Liver (tissue), 9 donors: Measurements from ENCODE around the gene HTR1E. TPM values are rescaled to one million over a fixed set of nuclear protein-coding genes. Genes with fewer than 3 reads are reported as not detected.

ENCODE experiments used
- DNase-seq: peaks from one replicate; pipeline ENCODE4 v3.0.0-alpha.2; 2017; ENCODE audit warnings: low spot score
- H3K27ac ChIP-seq, 2 donors: one replicate each; pipeline ENCODE4 v1.7.0; 2013; ENCODE audit warnings: inconsistent platforms in 2 of 2, low read length in 2 of 2, control low read depth in 1 of 2, low read depth in 1 of 2, mild to moderate bottlenecking in 1 of 2
- H3K27me3 ChIP-seq, 4 donors: one replicate each; pipeline versions ENCODE4 v1.6.1 to v1.7.0; 2013; ENCODE audit warnings: low read length in 3 of 4, inconsistent platforms in 1 of 4, mild to moderate bottlenecking in 1 of 4, moderate library complexity in 1 of 4; ENCODE audit not compliant: control insufficient read depth in 4 of 4, insufficient read depth in 4 of 4
- H3K36me3 ChIP-seq, 4 donors: one replicate each; pipeline versions ENCODE4 v1.6.1 to v1.7.0; 2013; ENCODE audit warnings: low read length in 3 of 4, mild to moderate bottlenecking in 3 of 4, low read depth in 1 of 4, moderate library complexity in 1 of 4; ENCODE audit not compliant: control insufficient read depth in 4 of 4, insufficient read depth in 3 of 4
- H3K4me1 ChIP-seq, 4 donors: one replicate each; pipeline versions ENCODE4 v1.6.1 to v1.7.0; 2013; ENCODE audit warnings: low read length in 3 of 4, mild to moderate bottlenecking in 3 of 4, moderate library complexity in 1 of 4; ENCODE audit not compliant: control insufficient read depth in 4 of 4, insufficient read depth in 4 of 4
- H3K4me3 ChIP-seq, 3 donors: one replicate each; pipeline versions ENCODE4 v1.6.1 to v1.7.0; 2013; ENCODE audit warnings: low read length in 3 of 3, control low read depth in 1 of 3, low read depth in 1 of 3, mild to moderate bottlenecking in 1 of 3
- H3K9ac ChIP-seq, 2 donors: one replicate each; pipeline ENCODE4 v1.7.0; 2013; ENCODE audit warnings: low read length in 2 of 2, mild to moderate bottlenecking in 2 of 2, moderate library complexity in 2 of 2, control low read depth in 1 of 2, low read depth in 1 of 2
- H3K9me3 ChIP-seq, 4 donors: one replicate each; pipeline versions ENCODE4 v1.6.1 to v1.7.0; 2013; ENCODE audit warnings: low read length in 3 of 4; ENCODE audit not compliant: control insufficient read depth in 4 of 4
- ATF3 ChIP-seq: IDR thresholded peaks from 2 replicates; pipeline ENCODE4 v1.6.1; 2016; ENCODE audit warnings: antibody characterized with exemption
- CTCF ChIP-seq: fragments of 150-350 bp; IDR thresholded peaks from 2 replicates; pipeline ENCODE4 v1.5.1; 2017; ENCODE audit warnings: improper control_type of control experiment, low read depth, low read length; ENCODE audit not compliant: missing input control
- EGR1 ChIP-seq, 2 donors: IDR thresholded peaks; 2 replicates each; pipeline ENCODE4 v1.6.1; 2016 to 2018; ENCODE audit warnings: antibody characterized with exemption in 2 of 2, low read depth in 2 of 2
- FOXA1 ChIP-seq: IDR thresholded peaks from 2 replicates; pipeline ENCODE4 v1.6.1; 2016; ENCODE audit warnings: antibody characterized with exemption
- FOXA2 ChIP-seq: IDR thresholded peaks from 2 replicates; pipeline ENCODE4 v1.6.1; 2016; ENCODE audit warnings: antibody characterized with exemption
- GABPA ChIP-seq, 2 donors: IDR thresholded peaks in 1 of 2; conservative IDR thresholded peaks in 1 of 2; 2 replicates each; pipeline ENCODE4 v1.6.1; 2016; ENCODE audit warnings: antibody characterized with exemption in 2 of 2, mild to moderate bottlenecking in 1 of 2, moderate library complexity in 1 of 2
- HNF4A ChIP-seq, 2 donors: conservative IDR thresholded peaks; 2 replicates each; pipeline ENCODE4 v1.6.1; 2016; ENCODE audit warnings: antibody characterized with exemption in 2 of 2, mild to moderate bottlenecking in 2 of 2
- HNF4G ChIP-seq: IDR thresholded peaks from 2 replicates; pipeline ENCODE4 v1.6.1; 2016; ENCODE audit warnings: antibody characterized with exemption
- JUND ChIP-seq, 2 donors: IDR thresholded peaks; 2 replicates each; pipeline ENCODE4 v1.6.1; 2016; ENCODE audit warnings: antibody characterized with exemption in 2 of 2
- MAX ChIP-seq: IDR thresholded peaks from 2 replicates; pipeline ENCODE4 v1.6.1; 2016; ENCODE audit warnings: antibody characterized with exemption
- NR2F2 ChIP-seq: IDR thresholded peaks from 2 replicates; pipeline ENCODE4 v1.6.1; 2016; ENCODE audit warnings: antibody characterized with exemption
- RAD21 ChIP-seq, 2 donors: IDR thresholded peaks; 2 replicates each; pipeline ENCODE4 v1.6.1; 2016; ENCODE audit warnings: antibody characterized with exemption in 2 of 2, mild to moderate bottlenecking in 2 of 2
- REST ChIP-seq: IDR thresholded peaks from 2 replicates; pipeline ENCODE4 v1.6.1; 2016; ENCODE audit warnings: antibody characterized with exemption, mild to moderate bottlenecking
- RXRA ChIP-seq, 2 donors: IDR thresholded peaks; 2 replicates each; pipeline ENCODE4 v1.6.1; 2017 to 2018; ENCODE audit warnings: antibody characterized with exemption in 2 of 2, mild to moderate bottlenecking in 1 of 2
- TAF1 ChIP-seq: conservative IDR thresholded peaks from 2 replicates; pipeline ENCODE4 v1.6.1; 2016; ENCODE audit warnings: antibody characterized with exemption, mild to moderate bottlenecking
- ZBTB33 ChIP-seq: IDR thresholded peaks from 2 replicates; pipeline ENCODE4 v1.6.1; 2016; ENCODE audit warnings: antibody characterized with exemption
- WGBS: extraction: QIAGEN DNeasy Blood & Tissue Kit; methylation state at CpG from one replicate; pipeline ENCODE4 v1.1.7; 2013; 5-methylcytosine and 5-hydroxymethylcytosine counted together
- polyA plus RNA-seq, 2 donors: library from polyadenylated mRNA; stranded (reverse) in 1 of 2; unstranded in 1 of 2; fragments of 200-250 nt in 1 of 2; fragments of >200 nt in 1 of 2; fragmentation: Nextera tagmentation in 1 of 2; extraction: Ambion mirVana in 1 of 2; gene quantifications; one replicate each; pipeline versions ENCODE4 v1.2.1 to v1.2.3, GENCODE V29; 2013 to 2015
- total RNA-seq, 2 donors: library from RNA; depleted of rRNA; stranded (reverse); fragments of >200 nt; gene quantifications; one replicate each; pipeline ENCODE4 v1.2.3, GENCODE V29; 2014
- donor health status: healthy.
- donor health status: healthy.
- donor health status: healthy.
- donor health status: healthy.
- donor health status: healthy.

Gene HTR1E
- total and polyA plus RNA-seq, 4 donors = not detected

- no peaks in the 10 kb centered on the region for H3K36me3 ChIP-seq
- DNase-seq = no peak
- 80% methylated on average over 8 of the region's 8 CpGs for WGBS
- no peaks in the 10 kb centered on the region for H3K9me3 ChIP-seq
- H3K9ac ChIP-seq = no peak overlapping the region
- no peak overlapping the region for H3K4me3 ChIP-seq
- no peaks in the 10 kb centered on the region for H3K4me1 ChIP-seq
- no peaks in the 10 kb centered on the region for H3K27me3 ChIP-seq
- no peak overlapping the region for H3K27ac ChIP-seq
- TF ChIP-seq EGR1 (IDR thresholded peaks at IDR 0.05; ENCODE audit: low read depth in 2 of 2) (no peak), REST (no peak), HNF4G (no peak), FOXA2 (no peak), ZBTB33 (no peak), NR2F2 (no peak), TAF1 (no peak), HNF4A (conservative IDR thresholded peaks at IDR 0.05) (no peak), RAD21 (IDR thresholded peaks at IDR 0.05) (no peak), GABPA (IDR thresholded peaks at IDR 0.05 in 1 of 2, conservative IDR thresholded peaks at IDR 0.05 in 1 of 2) (no peak), JUND (IDR thresholded peaks at IDR 0.05) (no peak), MAX (no peak), CTCF (no peak), ATF3 (no peak), RXRA (IDR thresholded peaks at IDR 0.05) (no peak), FOXA1 (no peak)
These were observed 24.3 kb downstream of the HTR1E start for GRCh38 chr6:86961455-86962200.
